Astrocyte (in vitro differentiated cells and primary cell): ENCODE measurements around the gene NIPBL.

Experiments
- EZH2 ChIP-seq: IDR thresholded peaks from 2 replicates; pipeline ENCODE4 v1.6.1; 2012; ENCODE audit warnings: mild to moderate bottlenecking, low read length, inconsistent platforms; ENCODE audit not compliant: insufficient read depth
- TF ChIP-seq, protein P1 (sequence below): IDR thresholded peaks from 2 replicates; pipeline ENCODE4 v1.5.1; 2011; ENCODE audit warnings: low read depth, mild to moderate bottlenecking, inconsistent platforms, low read length, moderate library complexity; ENCODE audit not compliant: insufficient read depth

DNA sequence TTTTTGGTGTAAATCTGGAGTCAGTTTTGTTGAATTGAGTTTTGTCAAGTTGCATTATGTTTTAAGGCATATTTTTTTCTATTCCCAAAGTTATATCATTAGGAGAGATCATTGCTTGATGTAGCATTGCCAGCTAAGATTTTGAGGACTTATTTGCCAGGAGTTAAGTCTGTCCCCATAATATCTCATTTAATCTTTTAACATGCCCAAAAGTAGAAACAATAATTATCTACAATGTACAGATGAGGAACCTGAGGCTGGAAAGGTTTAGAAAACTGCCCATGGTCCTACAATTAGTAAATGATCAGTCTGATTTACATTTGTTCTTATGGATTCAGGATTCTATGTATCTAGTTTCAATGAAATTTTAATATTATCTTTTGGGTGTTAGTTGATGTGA is 4.7 kb downstream of the NIPBL start:
- TF ChIP-seq, protein P1, sequence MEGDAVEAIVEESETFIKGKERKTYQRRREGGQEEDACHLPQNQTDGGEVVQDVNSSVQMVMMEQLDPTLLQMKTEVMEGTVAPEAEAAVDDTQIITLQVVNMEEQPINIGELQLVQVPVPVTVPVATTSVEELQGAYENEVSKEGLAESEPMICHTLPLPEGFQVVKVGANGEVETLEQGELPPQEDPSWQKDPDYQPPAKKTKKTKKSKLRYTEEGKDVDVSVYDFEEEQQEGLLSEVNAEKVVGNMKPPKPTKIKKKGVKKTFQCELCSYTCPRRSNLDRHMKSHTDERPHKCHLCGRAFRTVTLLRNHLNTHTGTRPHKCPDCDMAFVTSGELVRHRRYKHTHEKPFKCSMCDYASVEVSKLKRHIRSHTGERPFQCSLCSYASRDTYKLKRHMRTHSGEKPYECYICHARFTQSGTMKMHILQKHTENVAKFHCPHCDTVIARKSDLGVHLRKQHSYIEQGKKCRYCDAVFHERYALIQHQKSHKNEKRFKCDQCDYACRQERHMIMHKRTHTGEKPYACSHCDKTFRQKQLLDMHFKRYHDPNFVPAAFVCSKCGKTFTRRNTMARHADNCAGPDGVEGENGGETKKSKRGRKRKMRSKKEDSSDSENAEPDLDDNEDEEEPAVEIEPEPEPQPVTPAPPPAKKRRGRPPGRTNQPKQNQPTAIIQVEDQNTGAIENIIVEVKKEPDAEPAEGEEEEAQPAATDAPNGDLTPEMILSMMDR = no peak
- TF ChIP-seq EZH2 = no peak
